Measurements from ENCODE around the gene PARP3. TPM values are rescaled to one million over a fixed set of nuclear protein-coding genes. Genes with fewer than 3 reads are reported as not detected.

Gene PARP3
- total and polyA plus RNA-seq, 2 of the 8 experiments (the other 6 are each of a cell fraction or from before 2014, with no cell fraction given): 1.3 to 1.6 TPM

- TF ChIP-seq ZNF274 (IDR thresholded peaks at IDR 0.05; ENCODE audit: borderline replicate concordance, extremely low read depth, low read length) (no peak), CTCF (IDR thresholded peaks at IDR 0.05; ENCODE audit: control extremely low read depth in 1 of 3, insufficient read depth in 1 of 3, low read depth in 1 of 3, low read length in 3 of 3) (no peak), BACH1 (IDR thresholded peaks at IDR 0.05; ENCODE audit: low read length) (no peak), SP2 (IDR thresholded peaks at IDR 0.05; ENCODE audit: low read length) (no peak), ATF3 (IDR thresholded peaks at IDR 0.05; ENCODE audit: insufficient read depth, low read depth, low read length) (no peak), FOSL1 (IDR thresholded peaks at IDR 0.05; ENCODE audit: insufficient read depth, low read depth, low read length) (no peak), CHD2 (IDR thresholded peaks at IDR 0.05; ENCODE audit: low read length) (no peak), TAF1 (IDR thresholded peaks at IDR 0.05; ENCODE audit: low read depth, low read length) (no peak), ASH2L (IDR thresholded peaks at IDR 0.05; ENCODE audit: low read length) (no peak)
Observed at GRCh38 chr3:51953445-51953844, 11.3 kb downstream of the PARP3 start (continued).
